ENCODE measurements around the gene DNAJC17. TPM values are rescaled to one million over a fixed set of nuclear protein-coding genes. Genes with fewer than 3 reads are reported as not detected.

Gene DNAJC17
- total RNA-seq, 4 donors from 2014 or later: 23.9 to 61.5 (median 36.3) TPM

DNA sequence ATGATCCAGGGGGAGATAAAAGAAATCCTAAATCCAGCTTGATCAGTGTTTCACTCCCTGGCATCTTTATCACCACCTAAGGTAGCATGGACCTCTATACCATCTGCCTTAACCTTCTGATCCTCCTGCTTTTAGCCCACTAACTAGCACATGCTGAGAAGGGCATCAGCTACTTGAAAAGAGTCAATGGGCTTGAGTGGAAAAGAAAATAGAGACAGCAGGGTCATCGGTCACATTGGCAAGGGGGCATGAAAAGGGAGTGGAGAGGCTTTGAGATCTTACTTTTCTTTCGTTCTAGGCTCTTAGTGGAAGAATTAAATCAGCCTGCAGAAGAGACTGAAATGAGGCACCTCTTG lies 623 bp downstream of the DNAJC17 start:
- no peak for DNase-seq (ENCODE audit: low spot score in 2 of 2)
- no peaks in the 10 kb centered on the region for H3K9me3 ChIP-seq

GRCh38 chr15:40803688-40804087 lies 3.6 kb downstream of the DNAJC17 start:
- 91 to 95% methylated on average over 1 of the region's 1 CpG for WGBS, 2 donors
- Histone ChIP-seq H3K4me1 (peaks cover 0 to 33% (median 13%) of the 10 kb centered on the region in 4 donors), H3K27me3 (no peaks in the 10 kb centered on the region), H3K4me3 (no peak overlapping the region), H3K27ac (no peak overlapping the region), H3K9me3 (no peaks in the 10 kb centered on the region), H3K36me3 (peaks cover 0 to 22% (median 0%) of the 10 kb centered on the region in 3 donors)
- no peak for DNase-seq (ENCODE audit: low spot score in 2 of 2)
- no peak for TF ChIP-seq EP300 (IDR thresholded peaks at IDR 0.05)
- no peak for TF ChIP-seq CTCF (IDR thresholded peaks at IDR 0.05)
- no peak for TF ChIP-seq POLR2A (IDR thresholded peaks at IDR 0.05)

More for the DNA sequence above, 623 bp downstream of the DNAJC17 start:
- TF ChIP-seq EP300 (IDR thresholded peaks at IDR 0.05) (no peak), CTCF (IDR thresholded peaks at IDR 0.05) (no peak), POLR2A (IDR thresholded peaks at IDR 0.05) (no peak)
- H3K36me3 ChIP-seq: peaks cover 0 to 40% (median 5%) of the 10 kb centered on the region in 3 donors
- H3K4me1 ChIP-seq: peaks cover 0 to 36% (median 14%) of the 10 kb centered on the region in 4 donors
- WGBS, 2 donors: 2% methylated on average over 2 of the region's 2 CpGs
- peak overlapping the region; percentile 89 to 99 (median 94) for H3K27ac ChIP-seq
- H3K27me3 ChIP-seq: no peaks in the 10 kb centered on the region
- peak overlapping the region; percentile 67 to 98 (median 93) for H3K4me3 ChIP-seq

DNA sequence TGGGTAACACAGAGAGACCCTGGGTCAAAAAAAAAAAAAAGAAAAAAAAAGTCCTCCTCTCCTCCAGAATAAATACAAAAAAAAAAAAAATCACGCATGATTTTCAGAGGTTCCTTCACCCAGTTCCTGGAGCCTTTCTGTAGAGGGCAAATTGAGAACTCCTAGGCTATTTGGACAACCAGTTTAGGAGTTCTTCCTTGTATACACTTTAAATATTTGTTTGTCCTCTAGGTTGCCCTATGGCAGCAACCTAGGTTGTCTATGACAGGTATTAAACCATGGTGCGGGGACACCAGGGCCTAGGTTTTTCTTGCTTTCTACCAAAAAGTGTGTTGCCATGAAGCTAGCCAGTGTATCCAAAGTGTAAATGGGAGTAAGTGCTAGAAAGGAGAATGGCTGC lies 4.2 kb downstream of the DNAJC17 start:
- Histone ChIP-seq H3K36me3 (peaks cover 0 to 22% (median 0%) of the 10 kb centered on the region in 3 donors), H3K4me3 (no peak overlapping the region), H3K27ac (no peak overlapping the region), H3K9me3 (no peaks in the 10 kb centered on the region), H3K4me1 (peaks cover 0 to 27% (median 10%) of the 10 kb centered on the region in 4 donors), H3K27me3 (no peaks in the 10 kb centered on the region)
- 88 to 92% methylated on average over 2 of the region's 2 CpGs for WGBS, 2 donors
- no peak for DNase-seq (ENCODE audit: low spot score in 2 of 2)
- TF ChIP-seq CTCF (IDR thresholded peaks at IDR 0.05): no peak
- no peak for TF ChIP-seq EP300 (IDR thresholded peaks at IDR 0.05)
- no peak for TF ChIP-seq POLR2A (IDR thresholded peaks at IDR 0.05)

DNA sequence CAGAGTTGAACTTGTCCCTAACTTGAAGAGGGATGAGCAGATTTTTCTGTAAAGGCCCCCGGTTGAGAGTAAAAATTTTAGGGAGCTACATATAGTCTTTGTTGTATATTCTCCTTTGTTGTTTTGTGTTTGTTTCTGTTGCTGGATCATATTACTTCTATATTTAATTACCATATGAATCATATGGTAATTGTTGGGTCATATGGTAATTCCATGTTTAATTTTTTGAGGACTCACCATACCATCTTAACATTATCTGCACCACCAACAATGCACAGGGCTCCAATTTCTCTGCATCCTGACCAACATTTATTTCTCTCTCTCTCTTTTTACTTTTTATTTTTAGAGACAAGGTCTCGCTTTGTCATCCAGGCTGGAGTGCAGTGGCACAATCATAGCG lies 7.8 kb downstream of the DNAJC17 start:
- DNase-seq (ENCODE audit: low spot score in 2 of 2): no peak
- TF ChIP-seq EP300 (IDR thresholded peaks at IDR 0.05) (no peak), POLR2A (IDR thresholded peaks at IDR 0.05) (no peak), CTCF (IDR thresholded peaks at IDR 0.05) (no peak)
- H3K9me3 ChIP-seq: no peaks in the 10 kb centered on the region
- no peak overlapping the region for H3K27ac ChIP-seq
- 87 to 92% methylated on average over 3 of the region's 3 CpGs for WGBS, 2 donors
- H3K36me3 ChIP-seq: peaks cover 0 to 22% (median 0%) of the 10 kb centered on the region in 3 donors
- H3K4me1 ChIP-seq: peaks cover 0 to 15% (median 0%) of the 10 kb centered on the region in 4 donors
- H3K4me3 ChIP-seq: no peak overlapping the region
- no peaks in the 10 kb centered on the region for H3K27me3 ChIP-seq

GRCh38 chr15:40796512-40796911 lies 10.8 kb downstream of the DNAJC17 start:
- no peak for DNase-seq (ENCODE audit: low spot score in 2 of 2)
- H3K27ac ChIP-seq: no peak overlapping the region
- 86 to 90% methylated on average over 5 of the region's 5 CpGs for WGBS, 2 donors
- H3K36me3 ChIP-seq: peaks cover 0 to 16% (median 0%) of the 10 kb centered on the region in 3 donors
- no peak overlapping the region for H3K4me3 ChIP-seq
- H3K9me3 ChIP-seq: no peaks in the 10 kb centered on the region
- no peaks in the 10 kb centered on the region for H3K27me3 ChIP-seq
- no peak for TF ChIP-seq EP300 (IDR thresholded peaks at IDR 0.05)
- TF ChIP-seq CTCF (IDR thresholded peaks at IDR 0.05): no peak
- TF ChIP-seq POLR2A (IDR thresholded peaks at IDR 0.05): no peak
- peaks cover 0 to 17% (median 0%) of the 10 kb centered on the region in 4 donors for H3K4me1 ChIP-seq

Measured in tibial nerve (tissue), 4 donors.